NB4 (cell line): ENCODE data around the gene RECQL5.

Source experiments
- MYC ChIP-seq: IDR thresholded peaks from 2 replicates; pipeline ENCODE4 v1.6.1; 2011; ENCODE audit warnings: low read depth, low read length
- POLR2A ChIP-seq: IDR thresholded peaks from 2 replicates; pipeline ENCODE4 v1.6.1; 2011; ENCODE audit warnings: mild to moderate bottlenecking; ENCODE audit not compliant: insufficient read length; ENCODE audit errors: extremely low read depth
- TF ChIP-seq, protein P1 (sequence below): IDR thresholded peaks from one replicate; pipeline ENCODE4 v1.5.1; 2012; ENCODE audit warnings: low read depth, low read length

DNA sequence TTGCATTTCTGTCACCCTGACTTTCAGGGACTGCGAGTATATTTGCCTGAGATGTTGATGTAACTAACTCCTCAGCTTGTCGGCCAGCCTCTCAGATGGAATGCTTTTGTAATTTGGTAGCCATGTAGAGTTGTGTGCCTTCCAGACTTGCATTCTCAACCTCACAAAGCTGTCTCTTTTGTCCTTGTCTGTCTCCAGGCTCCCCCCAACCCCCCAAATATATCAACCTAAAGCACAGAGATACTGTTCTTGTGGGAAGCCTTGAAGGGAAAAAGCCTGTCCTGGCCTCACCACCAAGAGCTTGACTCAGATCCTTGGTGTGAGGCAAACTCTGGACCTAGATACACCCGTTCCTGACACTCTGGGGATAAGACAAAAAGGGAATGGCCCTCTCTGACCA lies 18.5 kb upstream of the RECQL5 start:
- TF ChIP-seq, protein P1, sequence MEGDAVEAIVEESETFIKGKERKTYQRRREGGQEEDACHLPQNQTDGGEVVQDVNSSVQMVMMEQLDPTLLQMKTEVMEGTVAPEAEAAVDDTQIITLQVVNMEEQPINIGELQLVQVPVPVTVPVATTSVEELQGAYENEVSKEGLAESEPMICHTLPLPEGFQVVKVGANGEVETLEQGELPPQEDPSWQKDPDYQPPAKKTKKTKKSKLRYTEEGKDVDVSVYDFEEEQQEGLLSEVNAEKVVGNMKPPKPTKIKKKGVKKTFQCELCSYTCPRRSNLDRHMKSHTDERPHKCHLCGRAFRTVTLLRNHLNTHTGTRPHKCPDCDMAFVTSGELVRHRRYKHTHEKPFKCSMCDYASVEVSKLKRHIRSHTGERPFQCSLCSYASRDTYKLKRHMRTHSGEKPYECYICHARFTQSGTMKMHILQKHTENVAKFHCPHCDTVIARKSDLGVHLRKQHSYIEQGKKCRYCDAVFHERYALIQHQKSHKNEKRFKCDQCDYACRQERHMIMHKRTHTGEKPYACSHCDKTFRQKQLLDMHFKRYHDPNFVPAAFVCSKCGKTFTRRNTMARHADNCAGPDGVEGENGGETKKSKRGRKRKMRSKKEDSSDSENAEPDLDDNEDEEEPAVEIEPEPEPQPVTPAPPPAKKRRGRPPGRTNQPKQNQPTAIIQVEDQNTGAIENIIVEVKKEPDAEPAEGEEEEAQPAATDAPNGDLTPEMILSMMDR = no peak
- no peak for TF ChIP-seq POLR2A
- TF ChIP-seq MYC = no peak
